IgD-negative memory B cell (primary cell): Measurements from ENCODE around the gene TSNAX. TPM values are rescaled to one million over a fixed set of nuclear protein-coding genes. Genes with fewer than 3 reads are reported as not detected.
"Not testable (repeated sequence)": the region's sequence is repeated elsewhere in the genome, so short reads cannot be mapped to it uniquely, and the experiment has no call there.

Experiments
- H3K27ac Mint-ChIP-seq, 3 donors: one replicate each; pipeline ENCODE4 v1.8.0; 2020 to 2022; ENCODE audit warnings: mild to moderate bottlenecking in 3 of 3, mixed read lengths in 3 of 3, moderate library complexity in 1 of 3
- H3K27me3 Mint-ChIP-seq: one replicate; pipeline ENCODE4 v1.8.0; 2021; ENCODE audit warnings: mixed read lengths
- H3K36me3 Mint-ChIP-seq: one replicate; pipeline ENCODE4 v1.8.0; 2020; ENCODE audit warnings: mild to moderate bottlenecking, mixed read lengths
- H3K4me1 Mint-ChIP-seq, 3 donors: one replicate each; pipeline ENCODE4 v1.8.0; 2020 to 2022; ENCODE audit warnings: mixed read lengths in 3 of 3, mild to moderate bottlenecking in 1 of 3
- H3K4me3 Mint-ChIP-seq, 4 donors: one replicate each; pipeline ENCODE4 v1.8.0; 2020 to 2022; ENCODE audit warnings: mild to moderate bottlenecking in 4 of 4, mixed read lengths in 4 of 4, moderate library complexity in 3 of 4
- H3K9me3 Mint-ChIP-seq, 3 donors: one replicate each; pipeline ENCODE4 v1.8.0; 2020 to 2021; ENCODE audit warnings: mixed read lengths in 3 of 3, mild to moderate bottlenecking in 1 of 3
- polyA plus RNA-seq: library from polyadenylated mRNA; unstranded; fragments of 300-500 nt; fragmentation: Illumina TruSeq; gene quantifications from one replicate; pipeline ENCODE4 v1.2.3, GENCODE V29; 2021

TSNAX gene
- 78.9 TPM for polyA plus RNA-seq

DNA sequence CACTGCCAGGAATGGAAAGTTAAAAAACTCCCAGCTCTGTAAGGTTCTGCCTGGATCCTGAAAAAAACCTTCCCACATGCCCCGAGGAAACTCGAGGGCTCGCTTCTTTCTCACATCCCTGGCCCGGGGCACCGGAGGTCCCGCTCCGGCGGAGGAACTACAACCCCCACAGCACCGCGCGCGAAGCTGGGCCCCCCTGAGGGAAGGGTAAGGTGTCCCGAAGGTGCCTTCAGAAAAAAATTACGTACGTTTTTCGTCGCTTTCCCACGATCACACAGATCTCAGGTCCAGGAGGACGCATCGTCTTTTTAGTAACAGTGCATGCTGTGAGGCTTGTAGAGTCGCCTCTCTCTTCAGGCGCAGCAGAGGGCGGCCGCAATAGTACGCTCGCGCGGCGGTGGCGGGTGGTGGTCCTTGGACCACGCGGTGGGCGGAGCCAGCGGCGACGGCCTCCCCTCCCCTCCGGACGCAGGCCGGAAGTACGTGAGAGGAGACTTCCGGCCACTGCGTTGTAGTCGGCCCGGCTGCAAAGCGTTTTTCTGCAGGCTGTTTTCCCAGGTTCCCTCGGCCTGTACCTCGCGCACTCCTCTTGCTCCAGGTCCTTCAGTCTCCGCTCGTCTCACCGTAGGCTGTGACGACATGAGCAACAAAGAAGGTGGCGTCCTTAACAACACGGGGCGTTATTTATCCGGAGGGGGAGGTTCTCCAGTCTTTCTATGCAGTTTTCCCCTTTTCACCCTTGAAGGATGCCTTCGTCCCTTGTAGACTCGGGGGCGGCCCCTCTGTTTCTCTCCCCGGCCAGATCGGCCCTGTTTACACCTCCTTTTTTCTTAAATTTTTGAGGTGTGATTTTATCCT lies at the start of gene TSNAX:
Gene TSNAX, plus strand, starts transcription at position 498 of the 858 bp plus-strand sequence. Its CDS starts 142 bp downstream, at position 640.
- H3K36me3 Mint-ChIP-seq, result no peaks in the 10 kb centered on the region
- peak within 1 kb of the TSS; percentile 96 to 100 (median 97) for H3K4me3 Mint-ChIP-seq
- H3K9me3 Mint-ChIP-seq, result no peaks in the 10 kb centered on the region
- H3K4me1 Mint-ChIP-seq, result peaks cover 30 to 40% (median 31%) of the 10 kb centered on the region in 3 donors
- H3K27me3 Mint-ChIP-seq, result no peaks in the 10 kb centered on the region
- peak within 1 kb of the TSS; percentile 96 to 100 (median 98) for H3K27ac Mint-ChIP-seq

GRCh38 chr1:231478811-231479210 lies 49.7 kb upstream of the TSNAX start:
- Mint-ChIP-seq H3K9me3 (no peaks in the 10 kb centered on the region), H3K36me3 (no peaks in the 10 kb centered on the region), H3K4me1 (no peaks in the 10 kb centered on the region), H3K27ac (no peak overlapping the region), H3K4me3 (no peak overlapping the region), H3K27me3 (peaks cover 5% of the 10 kb centered on the region)

DNA sequence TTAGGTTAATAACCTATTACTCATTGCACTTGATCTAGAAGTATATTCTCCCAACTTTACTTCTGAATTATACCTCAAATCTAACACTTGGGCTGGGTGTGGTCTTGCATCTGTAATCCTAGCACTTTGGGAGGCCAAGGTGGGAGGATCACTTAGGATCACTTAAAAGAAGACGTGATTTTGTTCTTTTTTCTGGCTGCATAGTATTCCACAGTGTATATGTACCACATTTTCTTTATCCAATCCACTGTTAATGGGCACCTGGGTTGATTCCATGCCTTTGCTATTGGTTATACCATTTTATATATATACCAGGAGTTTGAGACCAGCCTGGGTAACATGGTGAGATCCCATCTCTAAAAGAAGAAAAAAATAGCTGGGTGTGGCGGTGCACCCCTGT lies 48.5 kb upstream of the TSNAX start:
- H3K4me1 Mint-ChIP-seq, result no peaks in the 10 kb centered on the region
- no peaks in the 10 kb centered on the region for H3K36me3 Mint-ChIP-seq
- H3K27ac Mint-ChIP-seq, result no peak overlapping the region
- peaks cover 2% of the 10 kb centered on the region for H3K27me3 Mint-ChIP-seq
- no peaks in the 10 kb centered on the region for H3K9me3 Mint-ChIP-seq
- H3K4me3 Mint-ChIP-seq, result no peak overlapping the region

- H3K27me3 Mint-ChIP-seq, result peaks cover 2% of the 10 kb centered on the region
- H3K27ac Mint-ChIP-seq, result no peak overlapping the region
- no peaks in the 10 kb centered on the region for H3K4me1 Mint-ChIP-seq
- H3K9me3 Mint-ChIP-seq, result no peaks in the 10 kb centered on the region
- no peak overlapping the region for H3K4me3 Mint-ChIP-seq
- no peaks in the 10 kb centered on the region for H3K36me3 Mint-ChIP-seq
Observed at GRCh38 chr1:231481289-231481688, 47.2 kb upstream of the TSNAX start.

GRCh38 chr1:231485029-231485784 lies 43.3 kb upstream of the TSNAX start:
- H3K27me3 Mint-ChIP-seq, result peaks cover 2% of the 10 kb centered on the region
- H3K4me3 Mint-ChIP-seq, result no peak overlapping the region
- H3K4me1 Mint-ChIP-seq, result no peaks in the 10 kb centered on the region
- H3K36me3 Mint-ChIP-seq, result no peaks in the 10 kb centered on the region
- peaks cover 0 to under 1% (median 0%) of the 10 kb centered on the region in 3 donors for H3K9me3 Mint-ChIP-seq
- H3K27ac Mint-ChIP-seq, result no peak overlapping the region

DNA sequence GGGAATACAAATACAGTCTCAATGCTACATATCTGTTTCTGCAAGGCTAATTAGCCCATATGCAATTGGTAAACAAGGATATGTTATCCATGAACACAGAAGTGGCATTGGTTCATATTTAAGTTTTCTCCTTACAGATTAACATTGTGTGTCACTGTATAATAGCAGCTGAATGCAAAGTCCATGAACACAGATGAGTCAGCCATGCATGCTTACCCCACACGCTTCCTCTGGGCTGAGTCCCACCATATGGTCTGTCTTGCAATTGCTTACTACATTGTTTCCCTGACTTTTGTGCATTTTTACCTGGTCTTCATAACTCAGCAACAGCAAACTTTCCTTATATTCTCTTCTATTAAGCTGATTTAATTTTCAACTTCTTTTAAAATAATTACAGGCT lies 41.5 kb upstream of the TSNAX start:
- no peaks in the 10 kb centered on the region for H3K4me1 Mint-ChIP-seq
- no peak overlapping the region for H3K4me3 Mint-ChIP-seq
- H3K27me3 Mint-ChIP-seq, result no peaks in the 10 kb centered on the region
- peaks cover 0 to 3% (median 0%) of the 10 kb centered on the region in 3 donors for H3K9me3 Mint-ChIP-seq
- H3K27ac Mint-ChIP-seq, result no peak overlapping the region
- no peaks in the 10 kb centered on the region for H3K36me3 Mint-ChIP-seq

DNA sequence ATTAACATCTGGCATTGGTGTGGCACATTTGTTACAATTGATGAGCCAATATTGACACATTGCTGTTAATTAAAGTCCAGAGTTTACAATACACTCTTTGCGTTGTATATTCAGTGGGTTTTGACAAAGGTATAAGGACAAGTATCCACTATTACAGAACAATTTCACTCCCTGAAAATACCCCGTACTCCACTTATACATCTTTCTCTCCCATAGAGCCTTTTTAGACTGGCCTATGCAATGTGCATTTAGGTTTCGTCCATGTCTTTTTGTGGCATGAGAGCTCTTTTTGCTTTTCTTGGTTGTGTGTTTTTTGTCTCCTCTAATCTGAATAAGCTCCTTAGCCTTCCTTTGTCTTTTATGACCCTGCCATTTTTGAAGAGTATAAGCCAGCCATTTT lies 40.6 kb upstream of the TSNAX start:
- H3K27me3 Mint-ChIP-seq, result no peaks in the 10 kb centered on the region
- no peak overlapping the region for H3K4me3 Mint-ChIP-seq
- H3K27ac Mint-ChIP-seq, result no peak overlapping the region
- no peaks in the 10 kb centered on the region for H3K4me1 Mint-ChIP-seq
- H3K9me3 Mint-ChIP-seq, result peaks cover 0 to 3% (median 0%) of the 10 kb centered on the region in 3 donors
- H3K36me3 Mint-ChIP-seq, result no peaks in the 10 kb centered on the region

DNA sequence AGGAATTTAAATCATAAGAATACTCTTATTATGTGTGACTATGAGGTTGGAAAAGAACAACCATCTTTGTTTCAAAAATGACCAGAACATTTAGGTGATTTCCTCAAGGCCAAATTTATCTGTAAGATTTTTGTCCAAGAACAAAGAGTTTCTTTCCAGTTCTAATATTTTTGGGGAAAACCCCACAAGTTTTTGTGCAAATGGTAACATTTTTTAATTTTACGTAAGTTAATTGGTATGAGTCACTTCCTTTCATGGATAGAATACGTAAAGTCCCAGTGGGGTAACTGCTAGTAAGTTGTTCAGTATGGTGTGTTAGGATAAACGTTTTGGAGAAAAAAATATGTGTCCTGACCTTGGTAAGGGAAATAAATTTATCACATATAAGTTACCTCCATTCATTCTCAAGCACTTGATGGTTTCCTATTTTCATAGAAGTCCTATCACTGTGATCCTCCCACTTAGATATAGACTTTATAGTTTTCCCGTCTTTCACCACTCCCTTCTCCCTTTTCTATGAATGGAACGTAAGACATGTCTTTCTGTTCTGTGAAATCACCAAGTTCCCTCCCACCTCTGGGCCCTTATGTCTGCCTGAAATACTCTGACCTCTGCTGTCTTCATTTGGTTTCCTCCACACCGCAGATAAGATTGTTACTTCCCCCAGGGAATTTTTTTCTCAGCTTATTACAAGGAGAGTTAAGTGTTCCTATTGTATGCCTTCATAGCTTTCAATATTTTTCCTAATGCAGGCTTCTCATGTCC lies 34.9 kb upstream of the TSNAX start:
- H3K27me3 Mint-ChIP-seq, result no peaks in the 10 kb centered on the region
- no peak overlapping the region for H3K27ac Mint-ChIP-seq

GRCh38 chr1:231494439-231495110 lies 33.9 kb upstream of the TSNAX start:
- Mint-ChIP-seq H3K9me3 (peaks cover 3 to 23% (median 19%) of the 10 kb centered on the region in 3 donors), H3K27ac (no peak overlapping the region), H3K36me3 (no peaks in the 10 kb centered on the region), H3K4me1 (peaks cover 0 to 2% (median 0%) of the 10 kb centered on the region in 3 donors), H3K4me3 (no peak overlapping the region), H3K27me3 (no peaks in the 10 kb centered on the region)

More for the DNA sequence above, 34.9 kb upstream of the TSNAX start:
- Mint-ChIP-seq H3K9me3 (peaks cover 3 to 19% (median 18%) of the 10 kb centered on the region in 3 donors), H3K36me3 (no peaks in the 10 kb centered on the region), H3K4me3 (no peak overlapping the region), H3K4me1 (peaks cover 0 to 2% (median 0%) of the 10 kb centered on the region in 3 donors)

DNA sequence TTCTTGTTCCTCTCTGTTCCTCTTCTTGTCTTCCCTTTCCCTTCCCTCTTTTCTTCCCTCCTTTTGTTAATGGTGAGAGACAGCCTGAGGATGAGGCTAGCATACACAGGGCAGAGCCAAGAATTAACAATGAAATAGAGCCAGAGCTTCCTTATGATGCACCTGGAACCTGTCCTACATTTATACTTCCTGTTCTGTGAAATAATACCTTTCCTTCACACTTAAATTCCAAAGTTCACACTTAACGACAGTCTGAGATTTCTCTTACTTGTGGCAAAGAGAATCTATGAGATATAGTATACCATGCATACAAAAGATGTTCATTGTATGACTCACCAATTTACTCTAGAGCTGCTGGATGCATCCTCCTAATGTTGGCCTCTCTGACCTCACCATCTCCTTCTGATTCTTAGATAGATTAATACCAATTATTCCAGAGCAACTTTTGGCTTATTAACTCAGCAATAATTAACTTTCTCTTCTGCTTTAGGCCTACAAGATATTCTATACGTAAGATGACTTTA lies 30.8 kb upstream of the TSNAX start:
- peaks cover 2% of the 10 kb centered on the region for H3K36me3 Mint-ChIP-seq
- H3K27ac Mint-ChIP-seq, result no peak overlapping the region
- no peak overlapping the region for H3K4me3 Mint-ChIP-seq
- H3K9me3 Mint-ChIP-seq, result peaks cover 10 to 34% (median 31%) of the 10 kb centered on the region in 3 donors
- H3K4me1 Mint-ChIP-seq, result peaks cover 0 to 2% (median 0%) of the 10 kb centered on the region in 3 donors
- no peaks in the 10 kb centered on the region for H3K27me3 Mint-ChIP-seq

- Mint-ChIP-seq H3K4me3 (no peak overlapping the region), H3K27me3 (no peaks in the 10 kb centered on the region), H3K27ac (no peak overlapping the region), H3K9me3 (peaks cover 10 to 36% (median 34%) of the 10 kb centered on the region in 3 donors), H3K4me1 (no peaks in the 10 kb centered on the region), H3K36me3 (peaks cover 2% of the 10 kb centered on the region)
Observed at GRCh38 chr1:231499148-231499763, 29.2 kb upstream of the TSNAX start.

DNA sequence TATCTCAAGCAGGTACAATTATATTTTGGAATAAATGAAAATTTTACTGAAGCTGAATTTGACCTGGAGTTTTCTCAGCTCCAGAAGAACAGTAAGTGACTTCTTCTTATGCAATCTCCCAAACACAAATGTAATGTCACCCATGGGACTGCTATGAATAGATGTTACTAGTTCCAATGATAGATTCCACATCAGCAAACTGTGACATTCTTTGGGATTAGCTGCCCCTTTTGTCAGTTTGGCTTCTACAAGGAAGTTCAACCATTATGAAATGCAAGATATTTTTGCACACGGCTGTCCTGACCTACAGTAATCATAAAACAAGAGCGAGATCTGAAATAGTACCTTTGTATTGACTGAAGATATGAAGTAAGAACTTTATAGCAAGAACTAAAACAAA lies 27.8 kb upstream of the TSNAX start:
- Mint-ChIP-seq H3K36me3 (peaks cover 2% of the 10 kb centered on the region), H3K4me3 (no peak overlapping the region), H3K27me3 (peaks cover 2% of the 10 kb centered on the region), H3K27ac (no peak overlapping the region), H3K4me1 (no peaks in the 10 kb centered on the region), H3K9me3 (peaks cover 10 to 34% (median 34%) of the 10 kb centered on the region in 3 donors)

DNA sequence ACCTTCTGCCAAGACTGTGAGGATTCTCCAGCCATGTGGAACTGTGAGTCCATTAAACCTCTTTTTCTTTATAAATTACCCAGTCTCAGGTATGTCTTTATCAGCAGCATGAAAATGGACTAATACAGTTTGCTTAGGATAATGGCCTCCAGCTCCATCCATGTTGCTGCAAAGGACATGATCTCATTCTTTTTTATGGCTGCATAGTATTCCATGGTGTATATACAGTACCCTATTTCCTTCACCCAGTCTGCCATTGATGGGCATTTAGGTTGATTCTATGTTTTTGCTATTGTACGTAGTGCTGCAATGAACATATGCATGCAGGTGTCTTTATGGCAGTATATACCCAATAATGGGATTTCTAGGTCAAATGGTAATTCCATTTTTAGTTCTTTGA lies 25.3 kb upstream of the TSNAX start:
- H3K36me3 Mint-ChIP-seq, H3K4me3 Mint-ChIP-seq, H3K27me3 Mint-ChIP-seq: not testable (repeated sequence)

More for the DNA sequence above, 25.3 kb upstream of the TSNAX start:
- peaks cover 9 to 22% (median 20%) of the 10 kb centered on the region in 3 donors for H3K9me3 Mint-ChIP-seq
- not testable (repeated sequence) for H3K4me1 Mint-ChIP-seq, H3K27ac Mint-ChIP-seq
